SIG-M5 treated with dmso at 0.1 percent for 504 hours (cell line): ENCODE results near the gene ERH.

ENCODE experiments used
- DNase-seq: peaks from one replicate; lab custom pipeline; 2025; ENCODE audit not compliant: unreplicated experiment; lab: John Stamatoyannopoulos, UW

The ERH gene

GRCh38 chr14:69331206-69331605 lies 66.9 kb downstream of the ERH start:
- no peak for DNase-seq
